DND-41 (cell line): Measurements from ENCODE around the gene WNT11.

Source experiments
- ATAC-seq: fragments of 200-7000 bp; cut with Tn5 transposase; 3 replicates; pipeline ENCODE4 v1.9.1; 2021; ENCODE audit warnings: low read depth; ENCODE audit not compliant: insufficient read depth
- DNase-seq: peaks from one replicate; pipeline ENCODE4 v3.0.0-alpha.2; 2020
- H2AFZ ChIP-seq: 2 replicates; pipeline ENCODE4 v1.6.0; 2012; ENCODE audit warnings: low read depth, low read length
- H3K27ac ChIP-seq: 2 replicates; pipeline ENCODE4 v1.5.1; 2012; ENCODE audit warnings: low read length, inconsistent platforms
- H3K27me3 ChIP-seq: fragments of 200-600 bp; sonication (generic); 2 replicates; pipeline ENCODE4 v1.6.0; 2012; ENCODE audit warnings: low read length, mild to moderate bottlenecking, inconsistent platforms; ENCODE audit not compliant: insufficient read depth, poor library complexity
- H3K36me3 ChIP-seq: 2 replicates; pipeline ENCODE4 v1.5.1; 2012; ENCODE audit warnings: low read length, inconsistent platforms; ENCODE audit not compliant: insufficient read depth
- H3K4me1 ChIP-seq: 2 replicates; pipeline ENCODE4 v1.5.1; 2012; ENCODE audit warnings: mild to moderate bottlenecking, low read length; ENCODE audit not compliant: insufficient read depth
- H3K4me2 ChIP-seq: 2 replicates; pipeline ENCODE4 v1.6.0; 2012; ENCODE audit warnings: mild to moderate bottlenecking, moderate library complexity, low read length, inconsistent platforms; ENCODE audit not compliant: insufficient read depth
- H3K4me3 ChIP-seq, 2 experiments: fragments of 200-600 bp in 1 of 2; shearing (Covaris generic) in 1 of 2; 2 replicates each; pipeline ENCODE4 v1.5.1; 2012 to 2016; ENCODE audit warnings: inconsistent platforms in 2 of 2, low read length in 2 of 2, mild to moderate bottlenecking in 2 of 2, low read depth in 1 of 2, moderate library complexity in 1 of 2
- H3K79me2 ChIP-seq: 2 replicates; pipeline ENCODE4 v1.6.0; 2012; ENCODE audit warnings: low read length, inconsistent platforms; ENCODE audit not compliant: insufficient read depth
- H3K9ac ChIP-seq: 2 replicates; pipeline ENCODE4 v1.6.0; 2012; ENCODE audit warnings: low read depth, mild to moderate bottlenecking, inconsistent platforms, low read length, moderate library complexity
- H3K9me3 ChIP-seq: 2 replicates; pipeline ENCODE4 v1.5.1; 2012; ENCODE audit warnings: low read length, moderate library complexity, mild to moderate bottlenecking, inconsistent platforms; ENCODE audit not compliant: insufficient read depth, severe bottlenecking
- H4K20me1 ChIP-seq: 2 replicates; pipeline ENCODE4 v1.6.0; 2012; ENCODE audit warnings: low read length; ENCODE audit not compliant: insufficient read depth
- EZH2 ChIP-seq: IDR thresholded peaks from 3 replicates; pipeline ENCODE4 v1.6.1; 2012; ENCODE audit warnings: borderline replicate concordance, low read depth, mild to moderate bottlenecking, moderate library complexity, low read length, inconsistent platforms; ENCODE audit not compliant: severe bottlenecking
- TF ChIP-seq, protein P1 (sequence below): IDR thresholded peaks from 2 replicates; pipeline ENCODE4 v1.5.1; 2012; ENCODE audit warnings: borderline replicate concordance, low read length, moderate library complexity, mild to moderate bottlenecking; ENCODE audit not compliant: poor library complexity, severe bottlenecking; ENCODE audit errors: extremely low read depth

The WNT11 gene

DNA sequence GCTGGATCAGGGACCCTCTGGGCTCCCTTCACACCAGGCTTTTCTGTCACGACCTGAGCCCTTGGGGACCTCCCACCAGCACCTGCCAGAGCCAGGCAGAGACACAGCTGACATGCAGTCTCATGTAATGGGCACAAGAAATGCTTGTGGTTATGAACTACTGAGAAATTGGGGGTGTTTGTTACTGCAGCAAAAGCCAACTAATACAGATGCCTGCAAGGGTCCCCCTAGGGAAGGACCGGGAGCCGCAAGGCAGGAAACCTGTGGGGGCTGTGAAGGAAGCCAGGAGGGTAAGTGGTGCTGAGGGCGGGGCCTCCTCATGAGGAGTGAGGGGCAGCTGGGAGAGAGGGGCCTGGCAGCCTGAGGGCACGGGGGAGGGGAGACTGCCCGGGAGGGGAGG lies 16.6 kb downstream of the WNT11 start:
- no peaks in the 10 kb centered on the region for H3K36me3 ChIP-seq
- 0 out of 3 replicates have a peak, but pooled peaks have one; percentile 22 for ATAC-seq
- H3K4me2 ChIP-seq, result no peak overlapping the region
- no peaks in the 10 kb centered on the region for H3K79me2 ChIP-seq
- H3K9me3 ChIP-seq, result no peaks in the 10 kb centered on the region
- no peaks in the 10 kb centered on the region for H4K20me1 ChIP-seq
- TF ChIP-seq EZH2, result no peak
- H2AFZ ChIP-seq, result no peak overlapping the region
- H3K9ac ChIP-seq, result no peak overlapping the region
- no peaks in the 10 kb centered on the region for H3K27me3 ChIP-seq
- no peak overlapping the region for H3K27ac ChIP-seq
- no peak for DNase-seq
- no peaks in the 10 kb centered on the region for H3K4me1 ChIP-seq
- H3K4me3 ChIP-seq, result no peak overlapping the region

DNA sequence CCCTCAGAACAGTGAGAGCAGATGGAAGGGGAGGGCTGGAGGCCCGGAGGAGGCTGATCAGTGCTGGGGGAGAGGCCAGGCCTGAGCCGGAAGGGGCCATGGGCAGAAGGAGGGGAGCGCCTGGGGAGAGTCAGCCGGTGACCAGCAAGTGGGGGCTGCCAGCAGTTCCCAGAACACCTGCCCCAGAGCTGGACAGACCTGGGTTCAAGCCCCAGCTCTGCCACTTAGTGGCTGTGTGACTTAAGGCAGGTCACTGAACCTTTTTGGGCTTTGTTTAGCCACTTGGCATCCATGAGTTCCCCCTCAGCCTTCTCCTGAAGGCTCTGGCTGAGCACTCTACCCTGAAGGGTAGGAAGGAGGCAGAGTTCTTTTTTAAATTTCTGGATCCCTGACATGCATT lies 17.4 kb downstream of the WNT11 start:
- Histone ChIP-seq H2AFZ (no peak overlapping the region), H3K36me3 (no peaks in the 10 kb centered on the region), H3K4me1 (no peaks in the 10 kb centered on the region), H3K4me2 (no peak overlapping the region), H3K27me3 (no peaks in the 10 kb centered on the region), H4K20me1 (no peaks in the 10 kb centered on the region), H3K9ac (no peak overlapping the region), H3K4me3 (no peak overlapping the region), H3K79me2 (no peaks in the 10 kb centered on the region), H3K27ac (no peak overlapping the region), H3K9me3 (no peaks in the 10 kb centered on the region)
- ATAC-seq (no peak), DNase-seq (no peak)
- TF ChIP-seq EZH2, result no peak
- TF ChIP-seq, protein P1, sequence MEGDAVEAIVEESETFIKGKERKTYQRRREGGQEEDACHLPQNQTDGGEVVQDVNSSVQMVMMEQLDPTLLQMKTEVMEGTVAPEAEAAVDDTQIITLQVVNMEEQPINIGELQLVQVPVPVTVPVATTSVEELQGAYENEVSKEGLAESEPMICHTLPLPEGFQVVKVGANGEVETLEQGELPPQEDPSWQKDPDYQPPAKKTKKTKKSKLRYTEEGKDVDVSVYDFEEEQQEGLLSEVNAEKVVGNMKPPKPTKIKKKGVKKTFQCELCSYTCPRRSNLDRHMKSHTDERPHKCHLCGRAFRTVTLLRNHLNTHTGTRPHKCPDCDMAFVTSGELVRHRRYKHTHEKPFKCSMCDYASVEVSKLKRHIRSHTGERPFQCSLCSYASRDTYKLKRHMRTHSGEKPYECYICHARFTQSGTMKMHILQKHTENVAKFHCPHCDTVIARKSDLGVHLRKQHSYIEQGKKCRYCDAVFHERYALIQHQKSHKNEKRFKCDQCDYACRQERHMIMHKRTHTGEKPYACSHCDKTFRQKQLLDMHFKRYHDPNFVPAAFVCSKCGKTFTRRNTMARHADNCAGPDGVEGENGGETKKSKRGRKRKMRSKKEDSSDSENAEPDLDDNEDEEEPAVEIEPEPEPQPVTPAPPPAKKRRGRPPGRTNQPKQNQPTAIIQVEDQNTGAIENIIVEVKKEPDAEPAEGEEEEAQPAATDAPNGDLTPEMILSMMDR, result no peak

DNA sequence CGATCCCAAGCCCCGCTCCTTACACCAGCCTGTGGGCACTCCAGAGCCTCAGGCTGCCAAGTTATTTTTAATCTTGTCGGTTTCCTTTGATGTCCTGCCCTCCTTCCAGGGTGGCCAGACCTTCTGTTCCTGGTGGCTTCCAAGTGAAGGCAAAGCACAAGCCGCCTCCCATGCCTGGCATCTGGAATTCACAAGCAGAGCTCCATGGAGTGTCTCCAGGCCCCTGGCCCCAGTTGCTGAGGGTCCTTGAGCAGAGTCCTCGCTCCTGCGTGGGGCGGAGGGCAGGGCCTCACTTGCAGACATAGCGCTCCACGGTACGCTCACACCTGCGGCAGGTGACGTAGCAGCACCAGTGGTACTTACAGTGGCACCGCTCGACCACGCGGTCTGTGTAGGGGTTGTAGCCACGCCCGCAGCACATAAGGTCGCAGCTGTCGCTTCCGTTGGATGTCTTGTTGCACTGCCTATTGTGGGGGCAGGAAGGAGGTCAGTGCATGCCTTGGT lies 19.5 kb downstream of the WNT11 start:
- Histone ChIP-seq H3K27me3 (no peaks in the 10 kb centered on the region), H3K4me2 (no peak overlapping the region), H3K4me3 (no peak overlapping the region), H3K36me3 (no peaks in the 10 kb centered on the region), H2AFZ (no peak overlapping the region), H4K20me1 (no peaks in the 10 kb centered on the region), H3K9me3 (no peaks in the 10 kb centered on the region), H3K4me1 (no peaks in the 10 kb centered on the region), H3K79me2 (no peaks in the 10 kb centered on the region), H3K9ac (no peak overlapping the region), H3K27ac (no peak overlapping the region)
- no peak for ATAC-seq
- DNase-seq, result no peak
- no peak for TF ChIP-seq EZH2
- TF ChIP-seq, protein P1, result no peak

DNA sequence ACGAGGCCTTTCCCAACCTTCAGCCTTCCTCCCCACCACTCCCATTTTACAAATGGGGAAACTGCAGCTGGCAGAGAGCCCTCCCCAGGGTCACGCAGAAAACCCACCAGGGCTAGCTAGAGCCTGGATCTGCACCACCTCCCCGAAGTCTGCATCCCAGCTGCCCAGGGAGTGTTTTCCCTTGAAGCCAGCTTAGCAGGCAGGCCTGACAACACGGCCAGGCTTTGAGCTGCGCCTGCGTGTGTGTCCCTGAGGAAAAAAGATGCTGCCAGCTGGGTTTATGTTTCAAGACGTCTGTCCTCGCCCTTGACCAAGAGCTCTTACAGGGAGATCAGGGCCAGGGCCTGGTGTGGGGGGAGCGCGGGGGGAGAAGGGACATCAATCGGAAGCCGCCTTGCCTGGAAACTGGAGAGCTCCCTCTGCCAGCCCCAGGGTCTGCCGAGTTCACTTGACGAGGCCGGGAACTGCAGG lies 20.3 kb downstream of the WNT11 start:
- Histone ChIP-seq H3K36me3 (no peaks in the 10 kb centered on the region), H3K9me3 (no peaks in the 10 kb centered on the region), H3K27ac (no peak overlapping the region), H3K4me3 (no peak overlapping the region), H3K27me3 (no peaks in the 10 kb centered on the region), H2AFZ (no peak overlapping the region), H3K4me2 (no peak overlapping the region), H3K9ac (no peak overlapping the region), H3K79me2 (no peaks in the 10 kb centered on the region), H4K20me1 (no peaks in the 10 kb centered on the region), H3K4me1 (no peaks in the 10 kb centered on the region)
- TF ChIP-seq, protein P1, result no peak
- no peak for TF ChIP-seq EZH2
- DNase-seq, result no peak
- ATAC-seq, result no peak
